KOPT-K1 (cell line): ENCODE measurements around the gene MAPRE3.
A peak's percentile ranks its signal among the peaks of the same experiment; 100 is the strongest.
"Not testable (repeated sequence)": the region's sequence is repeated elsewhere in the genome, so short reads cannot be mapped to it uniquely, and the experiment has no call there.

Experiments
- H3K27ac ChIP-seq: fragments of 200-600 bp; sonication (generic); 2 replicates; pipeline ENCODE4 v1.5.1; 2016; ENCODE audit warnings: antibody characterized with exemption, mild to moderate bottlenecking, low read depth, low read length; ENCODE audit not compliant: poor library complexity, severe bottlenecking
- H3K36me3 ChIP-seq: fragments of 200-600 bp; sonication (generic); 2 replicates; pipeline ENCODE4 v1.5.1; 2017; ENCODE audit warnings: antibody characterized with exemption, mild to moderate bottlenecking, low read length, moderate library complexity; ENCODE audit not compliant: insufficient read depth
- H3K9me3 ChIP-seq: fragments of 200-600 bp; sonication (generic); 2 replicates; pipeline ENCODE4 v1.5.1; 2017; ENCODE audit warnings: antibody characterized with exemption, low read length, mild to moderate bottlenecking; ENCODE audit not compliant: insufficient read depth, poor library complexity, severe bottlenecking

The MAPRE3 gene

GRCh38 chr2:27069961-27070618, 99.7 kb downstream of the MAPRE3 start:
- Histone ChIP-seq H3K9me3 (no peaks in the 10 kb centered on the region), H3K27ac (peak overlapping the region; percentile 65), H3K36me3 (peaks cover 52% of the 10 kb centered on the region)

- Histone ChIP-seq H3K36me3 (peaks cover 45% of the 10 kb centered on the region), H3K27ac (peak overlapping the region; percentile 65), H3K9me3 (no peaks in the 10 kb centered on the region)
Measured at GRCh38 chr2:27070653-27071276, 100.3 kb downstream of the MAPRE3 start.

GRCh38 chr2:27071277-27071989, 101.0 kb downstream of the MAPRE3 start, which contains the start of gene OST4:
TSS of gene OST4 (minus strand) at chr2:27071654.
- peaks cover 38% of the 10 kb centered on the region for H3K36me3 ChIP-seq
- peak within 1 kb of the TSS; percentile 65 for H3K27ac ChIP-seq
- no peaks in the 10 kb centered on the region for H3K9me3 ChIP-seq

- Histone ChIP-seq H3K9me3 (no peaks in the 10 kb centered on the region), H3K36me3 (peaks cover 31% of the 10 kb centered on the region), H3K27ac (peak overlapping the region; percentile 65)
Measured at GRCh38 chr2:27071990-27072830, 101.8 kb downstream of the MAPRE3 start.

GRCh38 chr2:27072920-27073319, 102.5 kb downstream of the MAPRE3 start:
- Histone ChIP-seq H3K36me3 (peaks cover 24% of the 10 kb centered on the region), H3K9me3 (no peaks in the 10 kb centered on the region), H3K27ac (no peak overlapping the region)

- no peaks in the 10 kb centered on the region for H3K9me3 ChIP-seq
- H3K36me3 ChIP-seq: peaks cover 15% of the 10 kb centered on the region
- no peak overlapping the region for H3K27ac ChIP-seq
Measured at GRCh38 chr2:27073782-27074181, 103.3 kb downstream of the MAPRE3 start.

- Histone ChIP-seq H3K36me3 (peaks cover 3% of the 10 kb centered on the region), H3K9me3 (no peaks in the 10 kb centered on the region), H3K27ac (peak overlapping the region; percentile 36)
Measured at GRCh38 chr2:27074738-27075565, 104.5 kb downstream of the MAPRE3 start.

- H3K27ac ChIP-seq: peak overlapping the region; percentile 36
- H3K36me3 ChIP-seq, H3K9me3 ChIP-seq: not testable (repeated sequence)
Measured at GRCh38 chr2:27075566-27075871, 105.1 kb downstream of the MAPRE3 start.

GRCh38 chr2:27076323-27076722, 105.9 kb downstream of the MAPRE3 start:
- Histone ChIP-seq H3K27ac (no peak overlapping the region), H3K36me3 (no peaks in the 10 kb centered on the region), H3K9me3 (no peaks in the 10 kb centered on the region)
